Measurements from ENCODE around the gene PIK3CA.
"Not testable (repeated sequence)": the region's sequence is repeated elsewhere in the genome, so short reads cannot be mapped to it uniquely, and the experiment has no call there.

PIK3CA gene

GRCh38 chr3:179108086-179108485 lies 40.1 kb upstream of the PIK3CA start:
- no peak for DNase-seq (ENCODE audit: low spot score)
- no peak overlapping the region for H3K27ac ChIP-seq
- ChIA-PET CTCF (no interaction called here), POLR2A (ENCODE audit: low non-redundant PET) (no interaction called here)
- no peak for TF ChIP-seq CTCF (conservative IDR thresholded peaks at IDR 0.05; ENCODE audit: low read depth)

- no peak for DNase-seq (ENCODE audit: low spot score)
- H3K27ac ChIP-seq = no peak overlapping the region
- TF ChIP-seq CTCF (conservative IDR thresholded peaks at IDR 0.05; ENCODE audit: low read depth) = no peak
- CTCF ChIA-PET = no interaction called here
- POLR2A ChIA-PET (ENCODE audit: low non-redundant PET) = no interaction called here
Measured at GRCh38 chr3:179113903-179114302, 34.3 kb upstream of the PIK3CA start.

GRCh38 chr3:179115444-179115843 lies 32.7 kb upstream of the PIK3CA start:
- DNase-seq (ENCODE audit: low spot score); H3K27ac ChIP-seq; POLR2A ChIA-PET (ENCODE audit: low non-redundant PET): not testable (repeated sequence)
- CTCF ChIA-PET = interaction anchor here (0.6 kb wide), 2 partner anchors 195 to 570 kb away, joined by 3 to 4 read pairs; no protein-coding TSS in a partner anchor

- ChIA-PET CTCF (interaction anchor here (0.6 to 1.1 kb wide), 2 partner anchors 18 to 209 kb away, joined by 3 to 4 read pairs; no protein-coding TSS in a partner anchor), POLR2A (ENCODE audit: low non-redundant PET) (no interaction called here)
- no peak for TF ChIP-seq CTCF (conservative IDR thresholded peaks at IDR 0.05; ENCODE audit: low read depth)
- no peak for DNase-seq (ENCODE audit: low spot score)
- no peak overlapping the region for H3K27ac ChIP-seq
Measured at GRCh38 chr3:179116816-179117215, 31.3 kb upstream of the PIK3CA start.

- POLR2A ChIA-PET (ENCODE audit: low non-redundant PET); CTCF ChIA-PET; DNase-seq (ENCODE audit: low spot score): not testable (repeated sequence)
- H3K27ac ChIP-seq = peak overlapping the region; percentile 78
Measured at GRCh38 chr3:179132191-179132890, 15.8 kb upstream of the PIK3CA start.

GRCh38 chr3:179133575-179133974 lies 14.6 kb upstream of the PIK3CA start:
- POLR2A ChIA-PET (ENCODE audit: low non-redundant PET) = no interaction called here
- CTCF ChIA-PET = interaction anchor here (0.7 kb wide), 1 partner anchor 28 kb away, joined by 4 read pairs; no protein-coding TSS in a partner anchor

GRCh38 chr3:179136195-179136594 lies 12.0 kb upstream of the PIK3CA start:
- POLR2A ChIA-PET (ENCODE audit: low non-redundant PET) = no interaction called here
- DNase-seq (ENCODE audit: low spot score) = no peak
- no peak overlapping the region for H3K27ac ChIP-seq
- TF ChIP-seq CTCF (conservative IDR thresholded peaks at IDR 0.05; ENCODE audit: low read depth) = no peak
- CTCF ChIA-PET = no interaction called here

More at GRCh38 chr3:179133575-179133974, 14.6 kb upstream of the PIK3CA start:
- H3K27ac ChIP-seq = no peak overlapping the region
- DNase-seq (ENCODE audit: low spot score) = no peak
- no peak for TF ChIP-seq CTCF (conservative IDR thresholded peaks at IDR 0.05; ENCODE audit: low read depth)

Data from RWPE1 (cell line).